Lung (tissue), 12 donors: ENCODE data around the gene PCDHB9. TPM values are rescaled to one million over a fixed set of nuclear protein-coding genes. Genes with fewer than 3 reads are reported as not detected.
"Not testable (repeated sequence)": the region's sequence is repeated elsewhere in the genome, so short reads cannot be mapped to it uniquely, and the experiment has no call there.

Experiments
- ATAC-seq: fragments of 200-7000 bp; cut with Tn5 transposase; one replicate; pipeline ENCODE4 v1.9.1; 2020; ENCODE audit warnings: moderate number of reproducible peaks; ENCODE audit not compliant: insufficient read depth, low FRiP score
- DNase-seq, 3 donors: peaks; one replicate each; pipeline ENCODE4 v3.0.0-alpha.2; 2013 to 2017
- H3K27ac ChIP-seq, 2 donors: one replicate each; pipeline ENCODE4 v1.5.1; 2013; ENCODE audit warnings: mild to moderate bottlenecking in 2 of 2, moderate library complexity in 2 of 2, control low read depth in 1 of 2, inconsistent platforms in 1 of 2, low read depth in 1 of 2, low read length in 1 of 2
- H3K27me3 ChIP-seq, 3 donors: one replicate each; pipeline ENCODE4 v1.5.1; 2013; ENCODE audit warnings: low read length in 2 of 3; ENCODE audit not compliant: control insufficient read depth in 3 of 3, insufficient read depth in 3 of 3
- H3K36me3 ChIP-seq, 4 donors: one replicate each; pipeline ENCODE4 v1.5.1; 2013; ENCODE audit warnings: low read length in 4 of 4, mild to moderate bottlenecking in 1 of 4, moderate library complexity in 1 of 4; ENCODE audit not compliant: control insufficient read depth in 4 of 4, insufficient read depth in 4 of 4
- H3K4me1 ChIP-seq, 5 donors: one replicate each; pipeline ENCODE4 v1.5.1; 2013; ENCODE audit warnings: low read length in 5 of 5, mild to moderate bottlenecking in 2 of 5, moderate library complexity in 1 of 5; ENCODE audit not compliant: control insufficient read depth in 5 of 5, insufficient read depth in 5 of 5
- H3K4me3 ChIP-seq: one replicate; pipeline ENCODE4 v1.5.1; 2013; ENCODE audit warnings: mild to moderate bottlenecking, control low read depth, moderate library complexity
- H3K9ac ChIP-seq, 2 donors: one replicate each; pipeline ENCODE4 v1.5.1; 2013; ENCODE audit warnings: low read length in 2 of 2, control low read depth in 1 of 2; ENCODE audit not compliant: insufficient read depth in 1 of 2
- H3K9me3 ChIP-seq, 4 donors: one replicate each; pipeline ENCODE4 v1.5.1; 2013; ENCODE audit warnings: low read length in 3 of 4, mild to moderate bottlenecking in 1 of 4, moderate library complexity in 1 of 4; ENCODE audit not compliant: control insufficient read depth in 4 of 4, insufficient read depth in 3 of 4
- CTCF ChIP-seq: IDR thresholded peaks from 2 replicates; pipeline ENCODE4 v1.5.1; 2012; ENCODE audit warnings: mild to moderate bottlenecking; ENCODE audit errors: control extremely low read depth, extremely low read depth
- WGBS, 2 donors: extraction: QIAGEN DNeasy Blood & Tissue Kit; methylation state at CpG; one replicate each; pipeline ENCODE4 v1.1.7; 2013; 5-methylcytosine and 5-hydroxymethylcytosine counted together
- polyA plus RNA-seq, 2 donors: library from polyadenylated mRNA; stranded (reverse); fragments of 200-250 nt; gene quantifications; one replicate each; pipeline ENCODE4 v1.2.1, GENCODE V29; 2013
- total RNA-seq, 2 donors: library from RNA; depleted of rRNA in 1 of 2; stranded (reverse); fragments of >200 nt in 1 of 2; gene quantifications; one replicate each; pipeline ENCODE4 v1.2.1, GENCODE V29; 2014 to 2021
- donor health status: control.
- donor health status: control.
- donor health status: Bipolar disorder and iron deficiency.
- donor health status: healthy.
- donor health status: DM: yes; HTN: yes; CAD: no.

Gene PCDHB9
- total and polyA plus RNA-seq, 4 donors = 0.37 to 3.1 (median 1.1) TPM

GRCh38 chr5:141155540-141156374 is 31.2 kb upstream of the PCDHB9 start:
- no peak for ATAC-seq
- H3K9me3 ChIP-seq = peaks cover 0 to 41% (median 14%) of the 10 kb centered on the region in 4 donors
- no peaks in the 10 kb centered on the region for H3K4me1 ChIP-seq

GRCh38 chr5:141157356-141157755 is 29.6 kb upstream of the PCDHB9 start:
- DNase-seq, H3K27ac ChIP-seq, ATAC-seq, H3K9ac ChIP-seq, H3K36me3 ChIP-seq, H3K4me3 ChIP-seq, H3K27me3 ChIP-seq, H3K4me1 ChIP-seq: not testable (repeated sequence)
- peaks cover 0 to 25% (median 10%) of the 10 kb centered on the region in 4 donors for H3K9me3 ChIP-seq
- 29 to 41% methylated on average over 36 to 38 of the region's 38 CpGs for WGBS, 2 donors

More at GRCh38 chr5:141155540-141156374, 31.2 kb upstream of the PCDHB9 start:
- no peak for TF ChIP-seq CTCF
- no peaks in the 10 kb centered on the region for H3K36me3 ChIP-seq
- no peak overlapping the region for H3K9ac ChIP-seq
- no peak for DNase-seq
- H3K27me3 ChIP-seq = peaks cover 0 to 2% (median 0%) of the 10 kb centered on the region in 3 donors
- H3K27ac ChIP-seq = no peak overlapping the region
- no peak overlapping the region for H3K4me3 ChIP-seq
- WGBS, 2 donors = 26 to 35% methylated on average over 21 of the region's 21 CpGs

GRCh38 chr5:141157901-141158300 is 29.1 kb upstream of the PCDHB9 start:
- H3K9ac ChIP-seq, H3K36me3 ChIP-seq, ATAC-seq, H3K27me3 ChIP-seq, H3K4me3 ChIP-seq, H3K27ac ChIP-seq, DNase-seq, H3K4me1 ChIP-seq: not testable (repeated sequence)
- 23 to 35% methylated on average over 9 to 25 of the region's 28 CpGs for WGBS, 2 donors
- H3K9me3 ChIP-seq = peaks cover 0 to 24% (median 11%) of the 10 kb centered on the region in 4 donors

GRCh38 chr5:141172381-141173204 is 14.4 kb upstream of the PCDHB9 start, which contains the start of gene PCDHB7:
Gene PCDHB7 (plus strand): TSS chr5:141172644. CDS start chr5:141172836, 192 bp downstream.
- Histone ChIP-seq H3K36me3 (peaks cover 0 to 3% (median 0%) of the 10 kb centered on the region in 4 donors), H3K9me3 (peaks cover 6 to 31% (median 17%) of the 10 kb centered on the region in 4 donors), H3K27me3 (no peaks in the 10 kb centered on the region), H3K4me3 (peak within 1 kb of the TSS; percentile 22), H3K27ac (no peak within 1 kb of the TSS), H3K4me1 (no peaks in the 10 kb centered on the region), H3K9ac (peak within 1 kb of the TSS in 1 of 2 donors; percentile 58)
- 23 to 31% methylated on average over 20 of the region's 20 CpGs for WGBS, 2 donors
- ATAC-seq (no peak), DNase-seq (peak in 2 of 3 donors; percentile 69 to 78)
- no peak for TF ChIP-seq CTCF

- ATAC-seq, H3K4me1 ChIP-seq, H3K4me3 ChIP-seq, H3K36me3 ChIP-seq, DNase-seq, H3K27ac ChIP-seq, H3K9ac ChIP-seq, H3K27me3 ChIP-seq: not testable (repeated sequence)
- H3K9me3 ChIP-seq = peaks cover 6 to 39% (median 23%) of the 10 kb centered on the region in 4 donors
- 36 to 55% methylated on average over 46 to 79 of the region's 79 CpGs for WGBS, 2 donors
Measured at GRCh38 chr5:141174291-141175104, 12.5 kb upstream of the PCDHB9 start.
